Measurements from ENCODE around the gene SASH1. TPM values are rescaled to one million over a fixed set of nuclear protein-coding genes. Genes with fewer than 3 reads are reported as not detected.

SASH1 gene
- total and polyA plus RNA-seq, 2 donors (not counting 3 experiments of a cell fraction or from before 2014, with no cell fraction given), result 18.5 to 103 TPM

- peak; percentile 4 for FAIRE-seq
- H3K27ac ChIP-seq (ENCODE audit: insufficient read depth, low read depth, low read length), result peak overlapping the region; percentile 95
Measured at GRCh38 chr6:148306286-148306685, 36.4 kb upstream of the SASH1 start.

DNA sequence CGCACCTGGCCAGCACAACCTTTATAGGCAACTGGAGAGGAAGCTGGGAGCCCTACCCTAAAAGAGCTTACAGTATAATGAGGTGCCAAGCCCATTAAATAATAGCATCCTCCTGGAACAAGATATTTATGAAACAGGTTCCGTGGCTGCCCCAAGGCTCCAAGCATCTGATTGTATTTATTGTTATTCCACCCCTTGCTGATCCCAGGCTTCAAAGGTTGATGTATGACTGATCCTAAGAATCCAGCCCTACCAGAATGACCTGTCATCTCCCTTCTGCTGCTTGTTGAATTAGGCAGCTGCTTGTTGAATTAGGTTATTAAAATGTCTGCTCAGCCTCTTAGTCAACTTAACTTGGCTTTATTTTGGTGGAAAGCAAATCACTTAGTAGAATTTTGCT, 35.2 kb upstream of the SASH1 start:
- no peaks in the 10 kb centered on the region for H3K27me3 ChIP-seq (ENCODE audit: control insufficient read depth in 2 of 2, insufficient read depth in 2 of 2, low read length in 2 of 2)
- H3K9me3 ChIP-seq (replicated peaks; ENCODE audit: control insufficient read depth, insufficient read depth, low read length), result no peaks in the 10 kb centered on the region
- BruUV-seq (replicated peaks), result no TSS peak
- H3K27ac ChIP-seq (ENCODE audit: insufficient read depth, low read depth, low read length), result no peak overlapping the region
- TF ChIP-seq, protein P1, sequence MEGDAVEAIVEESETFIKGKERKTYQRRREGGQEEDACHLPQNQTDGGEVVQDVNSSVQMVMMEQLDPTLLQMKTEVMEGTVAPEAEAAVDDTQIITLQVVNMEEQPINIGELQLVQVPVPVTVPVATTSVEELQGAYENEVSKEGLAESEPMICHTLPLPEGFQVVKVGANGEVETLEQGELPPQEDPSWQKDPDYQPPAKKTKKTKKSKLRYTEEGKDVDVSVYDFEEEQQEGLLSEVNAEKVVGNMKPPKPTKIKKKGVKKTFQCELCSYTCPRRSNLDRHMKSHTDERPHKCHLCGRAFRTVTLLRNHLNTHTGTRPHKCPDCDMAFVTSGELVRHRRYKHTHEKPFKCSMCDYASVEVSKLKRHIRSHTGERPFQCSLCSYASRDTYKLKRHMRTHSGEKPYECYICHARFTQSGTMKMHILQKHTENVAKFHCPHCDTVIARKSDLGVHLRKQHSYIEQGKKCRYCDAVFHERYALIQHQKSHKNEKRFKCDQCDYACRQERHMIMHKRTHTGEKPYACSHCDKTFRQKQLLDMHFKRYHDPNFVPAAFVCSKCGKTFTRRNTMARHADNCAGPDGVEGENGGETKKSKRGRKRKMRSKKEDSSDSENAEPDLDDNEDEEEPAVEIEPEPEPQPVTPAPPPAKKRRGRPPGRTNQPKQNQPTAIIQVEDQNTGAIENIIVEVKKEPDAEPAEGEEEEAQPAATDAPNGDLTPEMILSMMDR (IDR thresholded peaks at IDR 0.05; ENCODE audit: extremely low read depth in 1 of 2, insufficient read depth in 1 of 2, low read depth in 1 of 2, low read length in 2 of 2), result no peak
- TF ChIP-seq, protein P2, sequence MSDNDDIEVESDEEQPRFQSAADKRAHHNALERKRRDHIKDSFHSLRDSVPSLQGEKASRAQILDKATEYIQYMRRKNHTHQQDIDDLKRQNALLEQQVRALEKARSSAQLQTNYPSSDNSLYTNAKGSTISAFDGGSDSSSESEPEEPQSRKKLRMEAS (IDR thresholded peaks at IDR 0.05; ENCODE audit: insufficient read depth, insufficient read length), result no peak
- TF ChIP-seq GATA2 (IDR thresholded peaks at IDR 0.05; ENCODE audit: insufficient read depth, insufficient read length, low read depth, low read length) (no peak), FOS (IDR thresholded peaks at IDR 0.05; ENCODE audit: borderline replicate concordance, insufficient read depth, low read length) (no peak), EZH2 (IDR thresholded peaks at IDR 0.05; ENCODE audit: borderline replicate concordance, low read depth, low read length, severe bottlenecking) (no peak), POLR2A (IDR thresholded peaks at IDR 0.05; ENCODE audit: low read depth, low read length) (no peak), POLR2AphosphoS5 (IDR thresholded peaks at IDR 0.05; ENCODE audit: insufficient read depth, low read depth, low read length) (no peak), MYC (IDR thresholded peaks at IDR 0.05; ENCODE audit: low read depth, low read length) (no peak), JUN (IDR thresholded peaks at IDR 0.05; ENCODE audit: borderline replicate concordance, insufficient read depth, insufficient read length, low read depth) (no peak)
- H3K9ac ChIP-seq (replicated peaks; ENCODE audit: extremely low read depth, insufficient read depth, low read length), result no peak overlapping the region
- POLR2A ChIA-PET, result no interaction called here
- no peaks in the 10 kb centered on the region for H3K36me3 ChIP-seq (ENCODE audit: control insufficient read depth in 2 of 2, extremely low read depth in 1 of 2, insufficient read depth in 2 of 2, low read length in 2 of 2)
- CTCF ChIA-PET, result no interaction called here
- no peak overlapping the region for H2AFZ ChIP-seq (ENCODE audit: low read depth, low read length)
- no peaks in the 10 kb centered on the region for H3K9me1 ChIP-seq (replicated peaks; ENCODE audit: control insufficient read depth, extremely low read depth, insufficient read depth, low read length)
- no peak for FAIRE-seq
- H3K4me3 ChIP-seq (replicated peaks in 1 of 3; ENCODE audit: insufficient read depth in 1 of 3, low read depth in 1 of 3, low read length in 3 of 3), result no peak overlapping the region
- no peak for DNase-seq (ENCODE audit: low read depth, low spot score)
- H3K4me1 ChIP-seq (ENCODE audit: control insufficient read depth, extremely low read depth, insufficient read depth, low read length), result peaks cover 24% of the 10 kb centered on the region
- H4K20me1 ChIP-seq (replicated peaks; ENCODE audit: control insufficient read depth, extremely low read depth, insufficient read depth, low read length), result no peaks in the 10 kb centered on the region
- H3K4me2 ChIP-seq (ENCODE audit: insufficient read depth, low read length), result no peak overlapping the region
- dilution Hi-C loops (cut with MboI; ENCODE audit: extremely low pct_ligation_motif_present, low sequenced_read_pairs), result no loop called here
- intact Hi-C loops (cut with micrococcal nuclease), result no loop called here
- no peaks in the 10 kb centered on the region for H3K79me2 ChIP-seq (ENCODE audit: control insufficient read depth, insufficient read depth, low read length)

More at GRCh38 chr6:148306286-148306685, 36.4 kb upstream of the SASH1 start:
- Histone ChIP-seq H2AFZ (ENCODE audit: low read depth, low read length) (no peak overlapping the region), H3K4me2 (ENCODE audit: insufficient read depth, low read length) (no peak overlapping the region), H3K79me2 (ENCODE audit: control insufficient read depth, insufficient read depth, low read length) (no peaks in the 10 kb centered on the region), H3K4me3 (replicated peaks in 1 of 3; ENCODE audit: insufficient read depth in 1 of 3, low read depth in 1 of 3, low read length in 3 of 3) (no peak overlapping the region), H3K27me3 (ENCODE audit: control insufficient read depth in 2 of 2, insufficient read depth in 2 of 2, low read length in 2 of 2) (no peaks in the 10 kb centered on the region), H3K9ac (replicated peaks; ENCODE audit: extremely low read depth, insufficient read depth, low read length) (no peak overlapping the region), H3K4me1 (ENCODE audit: control insufficient read depth, extremely low read depth, insufficient read depth, low read length) (peaks cover 24% of the 10 kb centered on the region), H4K20me1 (replicated peaks; ENCODE audit: control insufficient read depth, extremely low read depth, insufficient read depth, low read length) (no peaks in the 10 kb centered on the region), H3K9me1 (replicated peaks; ENCODE audit: control insufficient read depth, extremely low read depth, insufficient read depth, low read length) (no peaks in the 10 kb centered on the region), H3K9me3 (replicated peaks; ENCODE audit: control insufficient read depth, insufficient read depth, low read length) (no peaks in the 10 kb centered on the region), H3K36me3 (ENCODE audit: control insufficient read depth in 2 of 2, extremely low read depth in 1 of 2, insufficient read depth in 2 of 2, low read length in 2 of 2) (no peaks in the 10 kb centered on the region)
- no peak for DNase-seq (ENCODE audit: low read depth, low spot score)
- dilution Hi-C loops (cut with MboI; ENCODE audit: extremely low pct_ligation_motif_present, low sequenced_read_pairs), result no loop called here
- intact Hi-C loops (cut with micrococcal nuclease), result no loop called here
- no peak for TF ChIP-seq POLR2AphosphoS5 (IDR thresholded peaks at IDR 0.05; ENCODE audit: insufficient read depth, low read depth, low read length)
- TF ChIP-seq, protein P2 (IDR thresholded peaks at IDR 0.05; ENCODE audit: insufficient read depth, insufficient read length), result no peak
- no peak for TF ChIP-seq POLR2A (IDR thresholded peaks at IDR 0.05; ENCODE audit: low read depth, low read length)
- no peak for TF ChIP-seq MYC (IDR thresholded peaks at IDR 0.05; ENCODE audit: low read depth, low read length)
- TF ChIP-seq EZH2 (IDR thresholded peaks at IDR 0.05; ENCODE audit: borderline replicate concordance, low read depth, low read length, severe bottlenecking), result no peak
- no peak for TF ChIP-seq FOS (IDR thresholded peaks at IDR 0.05; ENCODE audit: borderline replicate concordance, insufficient read depth, low read length)
- POLR2A ChIA-PET, result no interaction called here
- BruUV-seq (replicated peaks), result no TSS peak
- CTCF ChIA-PET, result interaction anchor here (0.6 kb wide), 1 partner anchor 93 kb away, joined by 3 read pairs; no protein-coding TSS in a partner anchor

All from endothelial cell of umbilical vein (primary cell).